ENCODE data around the gene ROCK2. TPM values are rescaled to one million over a fixed set of nuclear protein-coding genes. Genes with fewer than 3 reads are reported as not detected.

ROCK2 gene
- total RNA-seq, 1 donor from 2014 or later, result 45.1 TPM

DNA sequence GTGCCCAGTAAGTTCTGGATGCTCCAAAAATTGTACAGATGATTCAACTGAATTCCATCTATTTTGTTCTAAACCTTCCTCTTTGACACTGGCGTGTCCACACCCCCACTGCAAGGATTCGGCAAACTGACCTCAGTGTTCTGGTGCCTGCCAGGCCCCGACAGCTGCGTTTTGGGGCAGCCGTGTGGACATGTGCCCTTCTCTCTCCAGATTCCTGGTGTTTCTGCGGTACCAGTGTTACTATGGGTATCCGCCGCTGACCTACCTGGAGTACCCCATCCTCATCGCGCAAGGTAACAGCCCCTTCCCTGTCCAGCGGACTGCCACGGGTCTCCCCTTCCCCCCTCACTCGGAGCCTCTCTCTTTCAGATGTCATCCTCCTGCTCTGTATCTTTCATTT lies 184.2 kb downstream of the ROCK2 start:
- Histone ChIP-seq H4K20me1 (ENCODE audit: insufficient read depth, low read length) (no peaks in the 10 kb centered on the region), H3K4me3 (ENCODE audit: insufficient read depth, low read depth, low read length) (no peak overlapping the region), H3K79me2 (ENCODE audit: insufficient read depth, low read length) (no peaks in the 10 kb centered on the region), H3K9me3 (ENCODE audit: insufficient read depth, low read depth, low read length) (no peaks in the 10 kb centered on the region), H3K4me2 (ENCODE audit: low read length) (no peak overlapping the region), H2AFZ (ENCODE audit: low read depth, low read length) (no peak overlapping the region), H3K9ac (ENCODE audit: low read length) (no peak overlapping the region), H3K36me3 (ENCODE audit: insufficient read depth, low read length) (no peaks in the 10 kb centered on the region), H3K27ac (ENCODE audit: low read depth, low read length) (no peak overlapping the region), H3K4me1 (ENCODE audit: insufficient read depth, low read length) (peaks cover 5% of the 10 kb centered on the region), H3K27me3 (ENCODE audit: insufficient read depth, low read length) (no peaks in the 10 kb centered on the region)
- no peak for TF ChIP-seq EZH2 (IDR thresholded peaks at IDR 0.05; ENCODE audit: insufficient read depth, low read length)
- TF ChIP-seq, protein P1, sequence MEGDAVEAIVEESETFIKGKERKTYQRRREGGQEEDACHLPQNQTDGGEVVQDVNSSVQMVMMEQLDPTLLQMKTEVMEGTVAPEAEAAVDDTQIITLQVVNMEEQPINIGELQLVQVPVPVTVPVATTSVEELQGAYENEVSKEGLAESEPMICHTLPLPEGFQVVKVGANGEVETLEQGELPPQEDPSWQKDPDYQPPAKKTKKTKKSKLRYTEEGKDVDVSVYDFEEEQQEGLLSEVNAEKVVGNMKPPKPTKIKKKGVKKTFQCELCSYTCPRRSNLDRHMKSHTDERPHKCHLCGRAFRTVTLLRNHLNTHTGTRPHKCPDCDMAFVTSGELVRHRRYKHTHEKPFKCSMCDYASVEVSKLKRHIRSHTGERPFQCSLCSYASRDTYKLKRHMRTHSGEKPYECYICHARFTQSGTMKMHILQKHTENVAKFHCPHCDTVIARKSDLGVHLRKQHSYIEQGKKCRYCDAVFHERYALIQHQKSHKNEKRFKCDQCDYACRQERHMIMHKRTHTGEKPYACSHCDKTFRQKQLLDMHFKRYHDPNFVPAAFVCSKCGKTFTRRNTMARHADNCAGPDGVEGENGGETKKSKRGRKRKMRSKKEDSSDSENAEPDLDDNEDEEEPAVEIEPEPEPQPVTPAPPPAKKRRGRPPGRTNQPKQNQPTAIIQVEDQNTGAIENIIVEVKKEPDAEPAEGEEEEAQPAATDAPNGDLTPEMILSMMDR (IDR thresholded peaks at IDR 0.05; ENCODE audit: insufficient read depth, low read depth, low read length), result no peak
- H3K4me1 Mint-ChIP-seq (ENCODE audit: low read depth, unreplicated experiment), result peaks cover 7% of the 10 kb centered on the region
- no peak overlapping the region for H3K4me3 Mint-ChIP-seq (ENCODE audit: unreplicated experiment)
- FAIRE-seq, result no peak
- H3K9me3 Mint-ChIP-seq (ENCODE audit: unreplicated experiment), result no peaks in the 10 kb centered on the region
- no peak overlapping the region for H3K27ac Mint-ChIP-seq (ENCODE audit: unreplicated experiment)
- peaks cover 8% of the 10 kb centered on the region for H3K27me3 Mint-ChIP-seq (ENCODE audit: low read depth, unreplicated experiment)
- DNase-seq (ENCODE audit: low read depth), result no peak
- H3K36me3 Mint-ChIP-seq (ENCODE audit: low read depth, unreplicated experiment), result peaks cover 4% of the 10 kb centered on the region

DNA sequence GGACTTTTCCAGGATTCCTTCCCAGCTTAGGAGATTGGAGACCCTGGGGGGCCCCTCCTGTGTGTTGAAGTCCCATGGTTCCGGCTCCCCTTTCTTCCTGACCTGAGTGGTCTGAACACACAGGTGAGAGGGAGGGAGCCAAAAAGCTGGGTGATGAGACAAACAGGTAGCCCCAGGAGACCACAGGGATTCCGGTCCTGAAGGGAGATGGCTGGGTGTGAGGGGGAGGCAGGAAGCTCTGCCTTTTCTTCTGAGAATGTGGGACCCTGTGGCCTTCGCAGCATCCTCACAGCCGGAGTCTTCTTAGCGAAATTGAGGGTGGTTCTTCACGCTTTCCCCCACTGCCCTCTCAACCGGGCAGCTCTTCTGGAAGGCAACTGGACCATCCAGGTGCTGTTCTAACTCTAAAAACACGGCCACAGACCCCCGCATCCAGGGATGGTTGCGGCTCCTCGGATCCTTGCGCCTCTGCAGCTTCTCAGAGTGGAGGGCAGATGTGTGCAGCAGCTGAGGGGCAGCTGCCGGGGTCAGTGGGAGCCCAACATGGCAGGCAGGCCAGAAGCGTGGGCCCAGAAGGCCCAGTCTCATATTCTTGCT lies 184.8 kb downstream of the ROCK2 start:
- H3K79me2 ChIP-seq (ENCODE audit: insufficient read depth, low read length), result no peaks in the 10 kb centered on the region
- H3K9me3 ChIP-seq (ENCODE audit: insufficient read depth, low read depth, low read length), result no peaks in the 10 kb centered on the region
- no peak for TF ChIP-seq EZH2 (IDR thresholded peaks at IDR 0.05; ENCODE audit: insufficient read depth, low read length)
- TF ChIP-seq, protein P1 (IDR thresholded peaks at IDR 0.05; ENCODE audit: insufficient read depth, low read depth, low read length), result no peak
- no peaks in the 10 kb centered on the region for H3K36me3 ChIP-seq (ENCODE audit: insufficient read depth, low read length)
- H3K9ac ChIP-seq (ENCODE audit: low read length), result no peak overlapping the region
- DNase-seq (ENCODE audit: low read depth), result no peak
- H3K27me3 ChIP-seq (ENCODE audit: insufficient read depth, low read length), result no peaks in the 10 kb centered on the region
- H3K9me3 Mint-ChIP-seq (ENCODE audit: unreplicated experiment), result no peaks in the 10 kb centered on the region
- peaks cover 7% of the 10 kb centered on the region for H3K4me1 Mint-ChIP-seq (ENCODE audit: low read depth, unreplicated experiment)
- H3K27ac ChIP-seq (ENCODE audit: low read depth, low read length), result no peak overlapping the region
- no peak overlapping the region for H3K4me3 Mint-ChIP-seq (ENCODE audit: unreplicated experiment)
- H3K27ac Mint-ChIP-seq (ENCODE audit: unreplicated experiment), result no peak overlapping the region
- no peak overlapping the region for H3K4me2 ChIP-seq (ENCODE audit: low read length)
- peaks cover 7% of the 10 kb centered on the region for H3K4me1 ChIP-seq (ENCODE audit: insufficient read depth, low read length)
- H3K4me3 ChIP-seq (ENCODE audit: insufficient read depth, low read depth, low read length), result no peak overlapping the region
- H2AFZ ChIP-seq (ENCODE audit: low read depth, low read length), result no peak overlapping the region
- peaks cover 4% of the 10 kb centered on the region for H3K36me3 Mint-ChIP-seq (ENCODE audit: low read depth, unreplicated experiment)
- no peaks in the 10 kb centered on the region for H4K20me1 ChIP-seq (ENCODE audit: insufficient read depth, low read length)
- peaks cover 8% of the 10 kb centered on the region for H3K27me3 Mint-ChIP-seq (ENCODE audit: low read depth, unreplicated experiment)
- FAIRE-seq, result no peak

DNA sequence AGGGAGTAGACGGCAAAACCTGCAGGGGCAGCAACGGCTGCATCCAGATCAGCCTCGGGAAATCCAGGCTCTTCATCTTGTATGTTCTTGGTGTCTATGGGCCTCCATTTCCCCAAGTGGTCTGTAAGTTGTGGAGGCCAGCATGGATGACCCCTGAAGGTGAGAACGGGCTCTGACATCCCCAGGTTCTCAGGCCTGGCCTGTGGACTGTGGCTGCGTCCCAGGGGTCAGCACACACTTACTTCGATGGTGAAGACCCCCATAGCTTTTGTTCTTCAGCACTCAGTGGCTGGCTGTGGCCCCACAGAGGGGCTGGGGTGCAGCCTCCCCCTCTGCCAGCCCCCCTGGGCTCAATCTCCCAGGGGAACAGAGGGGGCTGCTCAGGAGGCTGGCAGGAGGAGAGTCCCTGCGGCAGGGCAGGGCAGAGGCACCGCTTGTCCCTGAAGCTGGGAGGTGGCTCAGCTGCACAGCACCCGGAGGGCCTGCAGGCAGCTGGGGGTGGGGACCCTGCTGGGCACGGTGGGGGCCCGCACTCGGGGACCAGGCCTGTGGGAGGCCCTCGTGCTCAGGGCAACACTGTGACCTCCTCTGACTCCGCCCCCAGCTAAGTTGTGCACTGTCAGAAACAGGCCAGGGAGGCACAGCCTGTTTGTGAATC lies 185.4 kb downstream of the ROCK2 start:
- no peaks in the 10 kb centered on the region for H3K36me3 ChIP-seq (ENCODE audit: insufficient read depth, low read length)
- no peaks in the 10 kb centered on the region for H4K20me1 ChIP-seq (ENCODE audit: insufficient read depth, low read length)
- Mint-ChIP-seq H3K27ac (ENCODE audit: unreplicated experiment) (no peak overlapping the region), H3K27me3 (ENCODE audit: low read depth, unreplicated experiment) (peaks cover 8% of the 10 kb centered on the region), H3K9me3 (ENCODE audit: unreplicated experiment) (no peaks in the 10 kb centered on the region), H3K4me1 (ENCODE audit: low read depth, unreplicated experiment) (peaks cover 6% of the 10 kb centered on the region), H3K36me3 (ENCODE audit: low read depth, unreplicated experiment) (peaks cover 3% of the 10 kb centered on the region), H3K4me3 (ENCODE audit: unreplicated experiment) (no peak overlapping the region)
- no peaks in the 10 kb centered on the region for H3K79me2 ChIP-seq (ENCODE audit: insufficient read depth, low read length)
- TF ChIP-seq, protein P1 (IDR thresholded peaks at IDR 0.05; ENCODE audit: insufficient read depth, low read depth, low read length), result no peak
- no peak for TF ChIP-seq EZH2 (IDR thresholded peaks at IDR 0.05; ENCODE audit: insufficient read depth, low read length)
- peaks cover 12% of the 10 kb centered on the region for H3K4me1 ChIP-seq (ENCODE audit: insufficient read depth, low read length)
- no peak overlapping the region for H3K4me3 ChIP-seq (ENCODE audit: insufficient read depth, low read depth, low read length)
- H2AFZ ChIP-seq (ENCODE audit: low read depth, low read length), result no peak overlapping the region
- no peak overlapping the region for H3K27ac ChIP-seq (ENCODE audit: low read depth, low read length)
- DNase-seq (ENCODE audit: low read depth), result no peak
- H3K4me2 ChIP-seq (ENCODE audit: low read length), result no peak overlapping the region
- H3K9ac ChIP-seq (ENCODE audit: low read length), result no peak overlapping the region
- FAIRE-seq, result no peak
- H3K27me3 ChIP-seq (ENCODE audit: insufficient read depth, low read length), result no peaks in the 10 kb centered on the region
- H3K9me3 ChIP-seq (ENCODE audit: insufficient read depth, low read depth, low read length), result no peaks in the 10 kb centered on the region
